ENCODE data around the gene NKX2-4. TPM values are rescaled to one million over a fixed set of nuclear protein-coding genes. Genes with fewer than 3 reads are reported as not detected.

NKX2-4 gene
- total RNA-seq, 1 experiment from 2014 or later: 0.15 TPM

- no peak for DNase-seq
- no peak overlapping the region for H2BK120ac ChIP-seq (ENCODE audit: low read depth, low read length, poor library complexity, severe bottlenecking)
- H4K5ac ChIP-seq (ENCODE audit: insufficient read length, low read depth, low read length): no peak overlapping the region
- no peak overlapping the region for H2AK5ac ChIP-seq (ENCODE audit: insufficient read length, low read length)
- no peak overlapping the region for H3K9ac ChIP-seq (ENCODE audit: extremely low read depth, insufficient read length, low read length)
- H2BK15ac ChIP-seq (ENCODE audit: low read depth, low read length): no peak overlapping the region
- H3K4me2 ChIP-seq (ENCODE audit: insufficient read depth, insufficient read length, low read length): no peak overlapping the region
- H3K27me3 Mint-ChIP-seq (ENCODE audit: low read depth): peaks cover 53% of the 10 kb centered on the region
- no peak overlapping the region for H3K4me3 Mint-ChIP-seq
- no peak overlapping the region for H2BK20ac ChIP-seq (ENCODE audit: low read depth, low read length, poor library complexity, severe bottlenecking)
- H3K23me2 ChIP-seq (ENCODE audit: insufficient read length, low read depth, low read length, poor library complexity, severe bottlenecking): no peaks in the 10 kb centered on the region
- H3K4me1 Mint-ChIP-seq: no peaks in the 10 kb centered on the region; a peak in 1 of 4 replicates
- no peak overlapping the region for H4K91ac ChIP-seq (ENCODE audit: insufficient read length, low read depth, low read length)
- H3K56ac ChIP-seq (ENCODE audit: insufficient read length, low read depth, low read length): no peak overlapping the region
- H4K8ac ChIP-seq (replicated peaks; ENCODE audit: insufficient read length, low read depth, low read length): no peak overlapping the region
- H3K79me2 ChIP-seq (ENCODE audit: insufficient read depth, low read length): no peaks in the 10 kb centered on the region
- H2BK12ac ChIP-seq (ENCODE audit: insufficient read length, low read depth, low read length): no peak overlapping the region
- no peak overlapping the region for H3K27ac ChIP-seq (ENCODE audit: insufficient read length, low read depth, low read length)
- no peak overlapping the region for H2BK5ac ChIP-seq (ENCODE audit: insufficient read length, low read length)
- H3K9me3 ChIP-seq (ENCODE audit: control insufficient read depth, low read depth, low read length): no peaks in the 10 kb centered on the region
- H3K36me3 Mint-ChIP-seq (ENCODE audit: insufficient read depth in 1 of 3, low read depth in 3 of 3): peaks cover 0 to 4% (median 3%) of the 10 kb centered on the region in 3 experiments; a peak in 3 of 7 replicates
- H3K4ac ChIP-seq (ENCODE audit: low read depth, low read length): no peak overlapping the region
- H3K79me1 ChIP-seq (ENCODE audit: insufficient read depth, low read depth, low read length, poor library complexity, severe bottlenecking): no peaks in the 10 kb centered on the region
- no peak overlapping the region for H3K14ac ChIP-seq (ENCODE audit: insufficient read depth, low read length)
- no peaks in the 10 kb centered on the region for H4K20me1 ChIP-seq (ENCODE audit: control insufficient read depth, insufficient read depth, insufficient read length)
- peaks cover 9 to 16% of the 10 kb centered on the region in 2 experiments; a peak in 4 of 5 replicates for H3K9me3 Mint-ChIP-seq
- no peak for TF ChIP-seq CTCF (conservative IDR thresholded peaks at IDR 0.05)
- no peak overlapping the region for H3K27ac Mint-ChIP-seq
- no peak overlapping the region for H2AFZ ChIP-seq (ENCODE audit: low read length)
- H3T11ph ChIP-seq (ENCODE audit: low read length): no peak overlapping the region
- no peaks in the 10 kb centered on the region for H3K4me1 ChIP-seq (ENCODE audit: insufficient read depth, low read length)
- no peak overlapping the region for H3K18ac ChIP-seq (ENCODE audit: insufficient read length, low read depth, low read length)
- no peaks in the 10 kb centered on the region for H3K27me3 ChIP-seq (ENCODE audit: insufficient read depth, low read length)
- H3K23ac ChIP-seq (ENCODE audit: insufficient read length, low read depth, low read length): no peak overlapping the region
These were observed 14.4 kb upstream of the NKX2-4 start for GRCh38 chr20:21411725-21412124.

Measured in H9 (cell line).